Measurements from ENCODE around the gene PCCA.

Gene PCCA

DNA sequence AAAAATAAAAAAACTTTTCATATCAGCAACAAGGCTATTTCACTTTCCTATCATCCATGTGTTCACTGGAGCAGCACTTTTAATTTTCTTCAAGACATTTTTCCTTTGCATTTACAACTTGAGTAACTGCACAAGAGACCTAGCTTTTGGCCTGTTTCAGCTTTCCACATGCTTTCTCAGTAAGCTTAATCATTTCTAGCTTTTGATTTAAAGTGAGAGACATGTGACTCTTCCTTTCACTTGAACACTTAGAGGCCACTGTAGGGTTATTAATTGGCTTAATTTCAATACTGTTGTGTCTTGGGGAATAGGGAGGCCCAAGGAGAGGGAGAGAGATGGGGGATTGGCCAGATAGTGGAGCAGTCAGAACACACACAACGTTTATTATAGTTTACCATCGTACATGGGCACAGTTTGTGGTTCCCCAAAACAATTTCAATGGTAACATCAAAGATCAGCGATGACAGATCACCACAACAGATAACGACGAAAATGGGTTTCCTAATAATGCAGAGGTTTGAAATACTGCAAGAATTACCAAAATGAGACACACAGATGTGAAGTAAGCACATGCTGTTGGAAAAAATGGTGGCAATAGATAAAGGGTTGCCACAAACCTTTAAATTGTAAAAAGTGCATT is 382.1 kb downstream of the PCCA start:
- DNase-seq (ENCODE audit: low spot score), result no peak

DNA sequence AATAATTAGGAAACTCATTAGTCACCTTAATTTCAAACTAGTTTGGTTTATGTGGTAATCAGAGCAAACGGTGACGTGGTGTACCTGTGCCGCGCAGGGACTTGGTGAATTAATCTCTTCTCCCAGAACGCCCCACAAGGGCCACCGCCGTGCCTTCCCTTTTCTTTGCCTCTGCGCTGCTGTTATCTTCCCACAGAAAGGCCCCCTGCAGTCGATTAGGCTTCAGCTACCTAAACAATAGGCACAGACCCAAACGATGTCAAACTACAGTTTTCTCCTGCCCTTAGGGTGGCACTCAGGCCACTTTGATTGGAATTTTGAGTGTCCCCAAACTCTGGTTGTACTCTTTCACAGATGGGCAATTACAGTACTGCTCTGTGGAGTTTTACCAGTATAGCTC is 384.2 kb downstream of the PCCA start:
- no peak for DNase-seq (ENCODE audit: low spot score)

DNA sequence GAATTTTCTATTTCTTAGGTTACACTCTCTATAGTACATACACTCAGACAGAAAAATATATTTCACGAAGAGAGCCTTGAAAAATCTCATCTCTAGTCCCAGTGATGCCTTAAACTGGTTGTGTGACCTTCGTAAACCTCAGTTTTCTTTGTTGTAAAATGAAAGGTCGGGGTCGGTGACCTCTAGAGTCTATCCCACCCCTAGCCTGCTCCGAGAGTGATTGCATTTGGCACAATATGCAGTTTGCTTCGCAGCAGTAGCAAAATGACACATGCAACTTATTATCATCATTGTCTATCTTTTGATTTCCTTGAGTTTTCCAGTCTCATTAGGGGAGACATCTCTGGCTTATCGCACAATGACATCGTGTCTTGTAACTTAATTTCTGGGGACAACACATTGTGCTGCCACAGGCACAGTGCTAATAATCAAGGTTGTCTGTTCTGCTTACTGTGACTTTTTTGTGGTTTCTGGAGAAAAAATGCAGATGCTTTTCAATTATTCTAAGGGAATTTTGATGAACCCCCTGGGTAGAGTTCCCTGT is 384.7 kb downstream of the PCCA start:
- no peak for DNase-seq (ENCODE audit: low spot score)

DNA sequence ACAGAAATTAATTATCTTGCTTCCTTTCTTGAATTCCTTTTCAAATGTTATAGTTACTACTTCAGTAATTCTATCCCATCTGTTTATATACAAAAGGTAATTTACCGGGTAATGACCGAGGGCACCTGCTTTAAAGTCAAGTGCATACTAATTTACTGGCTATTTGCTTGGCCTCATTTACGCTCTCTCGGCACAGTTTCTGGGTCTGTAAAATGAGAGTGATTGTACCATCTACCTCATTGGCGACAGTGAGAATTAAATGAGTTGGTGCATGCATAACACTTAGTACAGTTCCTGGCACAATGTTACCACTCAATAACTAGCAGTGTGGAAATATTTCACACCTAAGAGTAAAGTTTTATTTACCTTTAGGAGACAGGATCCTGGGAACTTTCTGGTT is 388.1 kb downstream of the PCCA start:
- no peak for DNase-seq (ENCODE audit: low spot score)

DNA sequence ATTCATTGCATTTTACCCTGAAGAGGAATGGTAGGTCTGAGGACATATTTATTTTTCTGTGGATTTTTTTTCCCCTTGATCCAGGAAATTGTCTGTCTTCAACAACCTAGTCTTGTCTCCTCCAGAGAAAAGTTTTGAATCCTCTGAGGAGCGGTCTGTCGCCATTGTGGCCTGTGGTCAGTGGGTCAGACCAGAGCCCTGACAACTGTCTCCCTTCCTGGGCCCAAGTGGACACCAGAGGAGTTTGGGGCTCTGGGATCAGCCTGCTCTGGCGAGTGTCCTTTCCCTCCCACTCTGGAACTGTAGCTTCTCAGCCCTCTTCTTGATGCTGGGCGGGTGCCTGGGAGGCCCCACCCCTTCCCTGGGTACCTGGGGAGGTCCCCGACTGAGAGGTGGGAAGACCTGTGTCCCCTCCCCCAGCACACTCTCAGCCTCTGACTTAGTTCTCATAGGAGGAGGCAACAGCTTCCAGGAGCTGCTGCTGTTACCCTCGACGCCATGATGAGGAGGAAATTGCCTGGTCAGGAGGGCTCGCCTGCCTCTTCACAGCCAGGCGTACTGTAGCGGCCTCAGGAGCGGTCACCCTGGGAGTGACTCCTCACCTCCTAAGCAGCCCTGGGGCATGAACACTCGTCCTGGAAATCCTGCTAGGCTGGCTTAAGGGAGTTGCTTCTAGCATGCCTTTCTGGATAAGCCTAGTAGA is 389.4 kb downstream of the PCCA start:
- DNase-seq (ENCODE audit: low spot score), result no peak

DNA sequence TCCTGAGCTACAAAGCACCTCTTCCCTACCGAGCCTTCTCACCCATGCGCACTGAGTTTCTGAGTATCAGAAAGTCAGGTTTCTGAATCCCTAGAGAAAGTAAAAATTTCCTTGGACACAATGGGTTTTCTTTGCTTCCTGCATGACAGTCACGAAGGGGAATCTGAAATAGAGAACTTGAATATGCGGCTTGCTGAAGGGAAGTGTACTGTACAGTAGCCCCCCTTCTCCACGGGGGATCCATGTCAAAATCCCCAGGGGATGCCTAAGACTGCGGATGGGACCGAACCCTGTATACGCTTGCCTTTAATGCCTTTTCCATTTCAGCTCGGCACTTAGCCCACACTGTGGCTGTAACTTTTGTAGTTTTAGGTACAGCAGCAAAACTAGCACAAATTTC is 391.8 kb downstream of the PCCA start:
- DNase-seq (ENCODE audit: low spot score), result no peak

DNA sequence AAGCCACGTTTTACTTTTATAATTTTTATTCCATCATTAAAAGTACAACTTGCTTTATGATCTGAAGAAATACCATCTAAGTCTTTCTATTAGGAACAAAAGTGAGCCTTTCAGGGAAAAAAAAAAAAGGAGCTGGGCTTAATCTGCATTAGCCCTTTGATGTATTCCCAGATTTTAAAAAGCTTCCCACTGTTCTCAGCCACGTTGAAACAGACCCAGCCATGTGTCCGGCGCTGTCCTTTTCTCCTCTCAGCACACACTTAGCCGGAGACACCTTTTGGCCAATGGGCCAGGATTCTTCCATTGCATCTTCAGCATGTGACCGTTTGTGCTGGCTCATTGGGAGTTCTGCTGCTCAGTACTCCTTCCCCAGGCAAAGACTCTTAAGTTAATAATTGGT is 394.2 kb downstream of the PCCA start:
- DNase-seq (ENCODE audit: low spot score), result no peak

DNA sequence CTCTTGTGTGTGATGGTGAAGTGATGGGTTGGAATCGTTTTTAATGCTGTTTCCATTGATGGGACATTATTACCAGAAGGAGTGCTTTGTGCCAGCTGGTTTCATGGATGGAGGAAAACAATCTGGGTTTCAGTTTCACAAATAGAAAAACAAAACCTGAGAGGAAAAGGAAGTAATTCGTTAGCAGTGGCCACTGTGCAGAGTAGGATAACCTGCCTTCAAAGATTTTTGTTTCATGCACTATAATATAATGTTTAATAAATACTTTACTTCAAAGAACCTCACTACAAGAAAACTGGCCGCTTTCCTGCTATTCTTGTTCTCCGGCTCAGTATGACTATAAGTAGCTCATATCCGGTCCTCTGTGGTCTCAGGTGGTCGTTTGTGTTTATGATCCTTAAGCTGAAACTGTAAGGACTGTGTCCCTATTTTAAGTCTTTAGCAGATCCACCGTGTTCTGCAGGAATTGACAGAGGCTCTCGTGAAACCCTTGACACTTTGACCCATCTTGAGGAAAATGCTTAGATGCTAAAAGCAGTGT is 395.0 kb downstream of the PCCA start:
- no peak for DNase-seq (ENCODE audit: low spot score)

DNA sequence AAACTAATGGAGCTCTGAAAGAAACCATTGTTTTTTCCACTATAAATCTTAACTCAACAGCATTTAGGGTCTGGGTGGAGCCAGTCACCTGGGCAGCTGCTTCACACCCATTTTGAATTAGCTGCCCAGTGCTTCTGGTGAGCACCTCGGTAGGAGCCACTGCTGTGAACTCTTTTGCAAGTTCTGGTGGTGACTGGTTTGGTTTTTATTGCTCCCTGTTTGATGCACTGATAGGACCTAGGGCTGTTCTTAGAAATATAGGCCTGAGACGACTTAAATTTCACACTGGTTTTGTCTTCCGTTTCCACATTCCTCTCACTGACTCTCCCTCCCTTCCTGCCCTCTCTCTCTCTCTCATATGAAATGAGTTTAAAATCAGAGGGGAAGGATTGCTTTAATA is 395.8 kb downstream of the PCCA start:
- DNase-seq (ENCODE audit: low spot score), result no peak

DNA sequence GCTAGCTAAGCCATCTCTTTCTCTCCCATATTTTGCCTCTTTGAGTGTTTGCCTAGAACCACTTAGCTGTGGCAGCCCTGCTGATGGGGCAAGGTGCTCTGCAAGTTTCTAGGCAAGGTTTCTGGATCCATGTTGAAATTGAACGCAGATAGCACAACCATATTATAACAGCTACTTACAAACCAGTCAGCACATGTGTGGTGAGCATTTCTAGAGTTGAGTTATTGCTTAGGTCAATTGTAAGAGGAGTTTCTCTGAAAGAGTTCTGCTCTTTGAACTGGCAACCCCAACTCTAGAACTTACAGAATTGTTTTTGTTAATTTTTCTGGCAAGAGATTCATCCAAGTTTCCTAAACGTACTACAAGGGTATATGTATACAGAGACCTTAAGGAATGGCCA is 396.4 kb downstream of the PCCA start:
- DNase-seq (ENCODE audit: low spot score), result no peak

DNA sequence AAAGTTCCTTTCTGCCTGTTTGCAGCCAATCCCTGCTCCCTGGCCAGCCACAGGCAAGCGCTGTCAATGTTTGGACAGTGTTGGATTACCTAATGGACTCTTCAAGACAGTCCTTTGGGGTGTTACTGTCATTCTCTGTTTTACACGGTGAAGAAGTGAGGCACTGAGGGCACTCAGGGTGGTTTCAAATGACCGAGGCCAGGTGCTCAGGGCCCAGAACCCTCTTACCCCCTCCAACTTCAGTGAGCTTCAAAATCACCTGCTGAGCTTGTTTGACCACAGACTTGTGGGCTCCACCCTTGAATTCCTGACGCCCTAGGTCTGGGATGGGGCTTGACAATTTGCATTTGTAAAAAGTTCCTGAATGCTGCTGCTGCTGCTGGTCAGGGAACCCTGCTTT is 401.8 kb downstream of the PCCA start:
- no peak for DNase-seq (ENCODE audit: low spot score)

DNA sequence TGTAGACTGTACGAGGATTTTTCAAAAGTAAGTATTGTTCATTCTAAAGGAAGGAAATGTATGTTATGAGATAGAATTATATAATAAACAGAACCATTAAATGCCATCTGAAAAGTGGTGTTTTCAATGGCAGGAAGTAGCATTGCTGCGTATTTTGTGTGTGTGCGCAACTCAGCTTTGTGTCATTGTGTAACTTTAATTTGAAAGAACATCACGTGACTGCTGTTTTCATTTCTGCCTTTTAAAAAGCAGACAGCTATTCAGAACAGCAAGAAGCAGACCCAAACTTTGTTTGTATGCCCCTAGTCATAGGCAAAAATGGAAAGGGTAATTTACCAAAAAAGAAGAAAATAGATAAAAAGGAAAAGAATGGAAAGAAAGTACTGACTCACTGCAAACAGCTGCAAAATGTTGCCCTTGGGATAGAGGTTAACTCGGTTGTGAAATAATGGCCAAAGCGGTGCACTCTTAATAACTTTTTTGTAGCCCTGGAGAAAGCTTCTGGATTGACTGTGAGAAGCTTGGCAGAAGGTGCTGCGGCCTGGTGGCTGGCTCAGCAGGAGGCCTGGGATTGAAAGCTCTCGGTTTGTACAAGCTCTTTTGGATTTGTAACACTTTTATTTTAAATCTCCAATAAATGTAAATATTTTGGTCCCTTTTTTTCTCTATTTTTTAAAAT is 402.4 kb downstream of the PCCA start:
- no peak for DNase-seq (ENCODE audit: low spot score)

DNA sequence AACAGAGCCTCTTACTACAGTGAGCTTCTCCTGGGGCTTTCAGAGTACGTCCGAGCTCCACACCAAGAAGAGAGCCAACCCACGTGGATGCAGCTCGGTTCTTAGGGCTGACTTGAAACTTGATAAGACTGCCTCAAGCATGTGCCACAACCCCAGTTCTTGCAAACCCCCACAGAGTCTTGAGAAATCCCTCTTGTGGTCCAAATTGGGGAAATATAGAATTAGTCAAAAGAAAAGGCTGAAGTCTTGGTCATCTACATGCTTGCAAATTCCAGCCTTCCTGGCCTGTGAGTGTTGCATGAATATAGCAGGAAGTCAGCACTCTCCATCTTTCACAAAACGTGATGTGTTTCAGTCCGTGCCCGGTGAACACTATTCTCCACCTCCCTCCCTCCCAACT is 404.5 kb downstream of the PCCA start:
- no peak for DNase-seq (ENCODE audit: low spot score)

DNA sequence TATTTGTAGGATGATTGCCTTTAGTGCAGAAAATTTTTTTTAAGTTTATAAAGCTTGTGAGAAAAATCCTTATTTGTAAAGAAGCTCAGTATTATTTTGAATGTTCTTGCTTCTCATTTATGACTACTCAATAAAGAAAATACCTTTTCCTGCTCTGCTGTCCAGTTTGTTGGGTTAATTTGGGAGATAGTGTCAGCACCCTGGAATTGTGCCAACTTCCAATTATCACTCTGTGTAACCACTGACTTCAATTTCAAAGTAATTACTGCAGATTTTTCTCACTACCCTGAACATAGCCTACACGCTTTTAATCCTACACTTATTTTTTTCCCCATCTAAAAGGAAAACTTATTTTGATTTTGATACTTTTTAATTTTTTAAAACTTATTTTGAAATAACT is 406.6 kb downstream of the PCCA start:
- DNase-seq (ENCODE audit: low spot score), result no peak

DNA sequence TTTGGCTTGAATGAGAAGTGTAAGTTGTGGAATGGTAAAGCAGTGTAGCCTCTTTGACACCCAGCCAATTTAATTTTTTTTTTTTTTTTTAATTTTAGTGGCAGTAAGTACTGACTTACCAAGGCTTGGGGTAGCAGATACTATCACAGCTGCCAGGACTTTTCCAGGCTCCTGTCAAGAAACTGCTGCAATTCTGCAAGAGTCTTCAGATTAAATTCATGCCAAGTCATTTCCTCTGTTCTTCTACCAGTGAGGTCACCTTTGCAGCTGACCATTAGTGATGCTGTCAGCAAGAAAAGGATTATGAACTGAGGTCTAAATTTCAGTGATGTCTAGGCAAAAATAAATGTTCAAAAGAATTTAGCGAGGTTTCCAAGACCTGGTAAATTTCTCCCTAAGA is 408.5 kb downstream of the PCCA start:
- DNase-seq (ENCODE audit: low spot score), result no peak

DNA sequence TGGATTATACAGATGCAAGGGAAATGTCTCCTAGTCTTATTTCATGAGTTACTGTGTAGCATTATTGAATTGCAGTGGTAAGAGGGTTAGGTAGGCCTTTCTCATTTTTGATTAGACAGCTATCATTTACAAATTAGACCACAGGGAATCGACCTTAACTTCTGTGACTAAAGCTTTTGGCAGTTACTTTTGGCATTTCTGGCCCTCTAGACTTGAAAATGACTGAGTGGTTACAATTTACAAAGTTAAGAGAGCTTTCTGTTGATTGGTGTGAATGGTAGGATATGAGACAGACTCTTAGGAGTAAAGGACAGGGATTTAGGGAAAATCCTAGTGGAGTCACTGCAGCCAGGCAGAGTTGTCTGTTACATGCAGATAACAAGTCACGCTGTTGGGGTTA is 413.6 kb downstream of the PCCA start:
- DNase-seq (ENCODE audit: low spot score), result no peak

DNA sequence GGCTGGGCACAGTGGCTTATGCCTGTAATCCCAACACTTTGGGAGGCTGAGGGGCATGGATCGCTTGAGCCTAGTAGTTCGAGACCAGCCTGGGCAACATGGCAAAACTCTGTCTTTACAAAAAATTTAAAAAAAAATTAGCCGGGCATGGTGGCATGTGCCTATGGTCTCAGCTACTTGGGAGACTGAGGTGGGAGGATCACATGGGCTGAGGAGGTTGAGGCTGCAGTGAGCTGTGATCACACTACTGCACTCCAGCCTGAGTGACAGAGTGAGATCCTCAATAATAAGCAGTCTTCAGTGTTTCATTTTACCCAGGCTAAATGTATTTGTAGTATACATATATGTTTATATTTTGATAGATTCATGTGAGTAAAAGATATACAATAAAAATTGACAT is 414.7 kb downstream of the PCCA start:
- no peak for DNase-seq (ENCODE audit: low spot score)

DNA sequence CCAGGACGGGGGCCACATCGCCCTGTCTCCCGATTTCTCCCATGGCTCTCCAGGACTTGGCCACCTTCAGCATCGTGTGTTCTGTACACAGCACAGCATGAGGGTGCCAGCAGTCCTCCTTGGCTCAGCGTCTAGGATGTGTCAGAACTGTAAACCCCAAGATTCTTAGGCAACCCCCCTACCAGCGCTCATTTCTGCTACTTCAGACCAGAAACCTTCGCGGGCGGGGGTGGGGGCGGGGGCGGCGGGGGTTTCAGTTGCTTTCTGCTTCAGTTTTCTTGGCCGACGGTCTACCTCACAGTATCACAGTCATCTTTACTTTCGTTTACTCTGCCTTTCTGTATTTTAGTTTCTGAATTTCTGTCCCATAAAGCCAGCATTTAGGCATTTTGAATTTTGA is 417.3 kb downstream of the PCCA start:
- no peak for DNase-seq (ENCODE audit: low spot score)

DNA sequence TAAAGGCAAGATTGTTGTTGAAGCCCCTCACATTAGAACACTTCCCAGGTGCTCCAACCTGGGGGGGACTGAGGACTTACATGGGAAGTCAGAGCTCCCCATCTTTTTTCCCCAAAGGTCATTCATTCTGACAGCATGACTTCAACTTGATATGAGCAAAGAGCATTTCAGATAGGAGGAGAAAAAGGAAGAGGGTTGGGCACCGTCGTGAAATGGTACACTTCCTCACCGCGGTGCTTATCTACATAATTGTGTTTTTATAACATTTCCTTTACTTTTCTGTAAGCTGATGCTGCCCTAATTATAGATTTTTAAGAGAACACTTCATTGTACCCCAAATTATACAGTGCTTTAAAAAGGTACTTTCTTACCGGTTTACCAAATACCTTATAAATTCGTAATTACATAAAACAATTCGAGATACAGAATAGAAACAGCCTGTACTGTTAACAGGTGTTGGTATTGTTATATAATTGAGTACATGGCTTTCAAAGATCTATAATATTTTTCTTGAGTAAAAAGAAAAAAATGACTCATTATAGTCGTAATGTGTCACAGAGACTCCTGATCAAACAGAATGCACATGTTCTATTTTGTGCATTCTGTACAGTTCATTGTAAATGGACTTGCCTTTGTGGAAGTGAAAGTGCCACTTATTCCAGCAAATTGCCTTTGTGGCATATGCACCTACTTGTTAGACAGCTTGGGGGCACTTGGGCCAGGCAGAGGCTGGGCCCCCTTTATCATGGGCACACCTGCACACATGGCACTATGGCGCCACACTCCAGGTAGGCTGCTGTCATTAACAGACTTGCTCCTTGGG is 417.9 kb downstream of the PCCA start:
- no peak for DNase-seq (ENCODE audit: low spot score)

DNA sequence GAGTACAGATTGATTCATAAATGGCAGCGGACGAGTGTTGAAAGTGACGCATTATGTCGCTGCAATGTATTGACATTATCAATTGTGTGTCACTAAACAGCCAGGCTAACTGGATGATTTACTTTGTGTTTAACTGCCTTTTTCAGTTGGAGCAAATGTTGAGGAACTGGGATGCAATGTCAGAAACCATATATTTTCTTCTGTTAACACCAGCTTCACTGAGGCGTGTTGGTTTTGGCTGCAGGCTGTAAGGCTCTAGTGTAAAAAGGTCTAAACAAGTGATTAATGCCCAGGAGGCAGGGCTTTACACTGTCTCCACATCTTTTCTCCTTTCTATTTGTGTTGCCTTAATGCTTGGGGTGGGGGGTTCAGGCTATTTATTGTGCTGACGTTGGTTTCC is 419.6 kb downstream of the PCCA start:
- no peak for DNase-seq (ENCODE audit: low spot score)

DNA sequence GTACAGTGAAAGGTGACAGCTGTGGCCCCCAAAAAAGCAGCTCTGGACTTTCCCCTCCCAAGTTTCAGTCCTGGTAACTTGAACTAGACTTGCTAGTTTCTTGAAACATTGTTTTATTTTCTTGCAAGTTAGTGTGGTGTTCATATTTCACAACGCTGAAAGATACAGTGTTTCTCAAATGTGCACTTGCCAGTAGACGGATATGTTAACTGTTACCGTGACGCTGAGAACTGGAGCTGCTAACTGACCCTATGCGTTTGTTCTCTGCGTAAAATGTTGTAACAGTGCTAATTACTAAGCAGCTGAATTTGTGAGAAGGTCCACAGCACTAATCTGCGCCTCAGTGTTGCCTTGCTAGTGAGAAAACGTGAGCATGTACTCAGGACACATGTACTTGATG is 420.1 kb downstream of the PCCA start:
- no peak for DNase-seq (ENCODE audit: low spot score)
